ENCODE measurements around the gene IGSF3.

The IGSF3 gene

GRCh38 chr1:116686175-116686574 is 18.6 kb upstream of the IGSF3 start:
- DNase-seq, result no peak
- H3K4me3 ChIP-seq (ENCODE audit: low read depth, low read length), result no peak overlapping the region
- H3K27ac ChIP-seq, result no peak overlapping the region
- no peak for TF ChIP-seq CTCF (IDR thresholded peaks at IDR 0.05; ENCODE audit: low read depth, low read length, missing control alignments)
- no peaks in the 10 kb centered on the region for H3K27me3 ChIP-seq (replicated peaks)
- in situ Hi-C loops (cut with HindIII; ENCODE audit: low pct_ligation_motif_present, low sequenced_read_pairs), result no loop called here
- no peaks in the 10 kb centered on the region for H3K36me3 ChIP-seq (replicated peaks)

DNA sequence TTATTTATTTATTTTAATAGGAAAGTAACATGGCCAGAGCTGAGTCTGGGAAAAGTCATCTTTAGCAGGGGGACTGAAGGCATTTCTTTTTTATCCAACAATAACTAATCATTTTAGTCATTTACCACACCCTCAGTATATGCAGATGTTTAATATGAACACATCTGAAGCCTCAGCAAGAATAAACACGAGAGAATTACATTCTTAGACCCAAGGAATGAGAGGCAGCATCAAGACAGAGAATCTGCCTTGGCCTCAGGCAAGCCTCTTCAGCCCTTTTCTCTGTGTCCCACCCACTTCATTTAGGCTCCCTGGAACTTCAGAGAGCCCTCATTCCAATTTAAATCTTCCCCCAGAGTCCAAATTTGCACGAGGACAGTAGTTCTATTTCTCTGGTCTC is 17.0 kb upstream of the IGSF3 start:
- in situ Hi-C loops (cut with HindIII; ENCODE audit: low pct_ligation_motif_present, low sequenced_read_pairs), result no loop called here
- TF ChIP-seq CTCF (IDR thresholded peaks at IDR 0.05; ENCODE audit: low read depth, low read length, missing control alignments), result no peak
- Histone ChIP-seq H3K27ac (no peak overlapping the region), H3K36me3 (replicated peaks) (no peaks in the 10 kb centered on the region), H3K4me3 (ENCODE audit: low read depth, low read length) (no peak overlapping the region), H3K27me3 (replicated peaks) (no peaks in the 10 kb centered on the region)
- no peak for DNase-seq

DNA sequence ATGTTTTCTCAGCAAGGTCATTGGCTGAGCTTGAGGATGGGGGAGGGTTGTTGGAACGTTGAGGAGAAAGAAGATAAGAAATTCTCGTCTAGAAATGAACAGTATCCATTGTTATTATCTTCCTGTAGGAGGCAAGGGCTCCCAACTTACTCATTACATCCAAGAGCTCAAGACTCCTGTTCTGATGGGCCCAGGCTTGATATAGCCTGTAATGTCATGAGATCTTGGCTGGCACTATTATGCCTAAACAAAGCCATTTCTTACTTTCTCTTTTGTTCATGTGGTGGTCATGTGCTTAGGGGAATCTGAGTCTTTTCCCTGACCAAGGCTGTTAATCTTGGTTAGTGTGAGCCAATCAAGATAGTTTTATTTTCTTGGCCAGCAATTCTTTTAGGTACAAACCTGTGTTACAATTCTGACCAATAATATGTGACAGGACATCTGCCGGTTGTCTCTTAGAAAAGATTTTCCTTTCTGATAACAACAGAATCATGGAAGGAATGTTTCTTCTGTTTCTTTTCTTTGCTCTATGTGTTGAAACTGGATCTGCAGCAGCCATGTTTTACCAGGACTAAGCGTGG is 15.2 kb upstream of the IGSF3 start:
- Histone ChIP-seq H3K27ac (no peak overlapping the region), H3K36me3 (replicated peaks) (no peaks in the 10 kb centered on the region), H3K4me3 (ENCODE audit: low read depth, low read length) (no peak overlapping the region), H3K27me3 (replicated peaks) (peaks cover 4% of the 10 kb centered on the region)
- in situ Hi-C loops (cut with HindIII; ENCODE audit: low pct_ligation_motif_present, low sequenced_read_pairs), result no loop called here
- no peak for TF ChIP-seq CTCF (IDR thresholded peaks at IDR 0.05; ENCODE audit: low read depth, low read length, missing control alignments)
- no peak for DNase-seq

GRCh38 chr1:116681343-116681899 is 13.9 kb upstream of the IGSF3 start:
- in situ Hi-C loops (cut with HindIII; ENCODE audit: low pct_ligation_motif_present, low sequenced_read_pairs), result no loop called here

DNA sequence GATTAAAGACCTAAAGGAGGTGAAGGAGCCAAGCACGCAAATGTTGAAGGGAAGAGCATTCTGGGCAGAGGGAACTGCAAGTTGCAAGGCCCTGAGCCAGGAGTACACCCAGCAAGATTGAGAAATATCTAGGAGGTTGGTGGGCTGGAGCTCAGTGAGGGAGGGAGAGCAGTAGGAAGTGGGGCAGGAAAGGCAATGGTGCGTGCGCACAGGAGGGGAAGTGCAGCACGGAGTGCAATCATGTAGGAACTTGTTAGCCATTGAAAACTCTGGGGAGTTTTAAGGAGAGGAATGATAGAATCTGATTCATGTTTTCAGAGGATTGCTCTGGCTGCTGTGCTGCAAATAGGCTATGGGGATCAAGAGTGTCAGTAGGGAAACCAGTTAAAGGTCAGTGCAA is 13.2 kb upstream of the IGSF3 start:
- Histone ChIP-seq H3K36me3 (replicated peaks) (no peaks in the 10 kb centered on the region), H3K27me3 (replicated peaks) (peaks cover 4% of the 10 kb centered on the region), H3K27ac (no peak overlapping the region), H3K4me3 (ENCODE audit: low read depth, low read length) (no peak overlapping the region)
- TF ChIP-seq CTCF (IDR thresholded peaks at IDR 0.05; ENCODE audit: low read depth, low read length, missing control alignments), result no peak
- no peak for DNase-seq
- in situ Hi-C loops (cut with HindIII; ENCODE audit: low pct_ligation_motif_present, low sequenced_read_pairs), result no loop called here

More at GRCh38 chr1:116681343-116681899, 13.9 kb upstream of the IGSF3 start:
- Histone ChIP-seq H3K27ac (no peak overlapping the region), H3K4me3 (ENCODE audit: low read depth, low read length) (no peak overlapping the region), H3K27me3 (replicated peaks) (peaks cover 4% of the 10 kb centered on the region), H3K36me3 (replicated peaks) (no peaks in the 10 kb centered on the region)
- no peak for TF ChIP-seq CTCF (IDR thresholded peaks at IDR 0.05; ENCODE audit: low read depth, low read length, missing control alignments)
- no peak for DNase-seq

All from brain microvascular endothelial cell (primary cell).